ENCODE measurements around the gene ABCC6.

GRCh38 chr16:16113076-16113475 lies 110.2 kb downstream of the ABCC6 start:
- TF ChIP-seq GABPA (IDR thresholded peaks at IDR 0.05 in 1 of 2, conservative IDR thresholded peaks at IDR 0.05 in 1 of 2) = no peak
- TF ChIP-seq EGR1 (IDR thresholded peaks at IDR 0.05; ENCODE audit: low read depth in 2 of 2) = no peak
- no peak for TF ChIP-seq CTCF (IDR thresholded peaks at IDR 0.05; ENCODE audit: low read depth, low read length, missing input control)
- no peak for TF ChIP-seq REST (IDR thresholded peaks at IDR 0.05)
- TF ChIP-seq HNF4A (conservative IDR thresholded peaks at IDR 0.05) = no peak
- no peak for TF ChIP-seq RAD21 (IDR thresholded peaks at IDR 0.05)
- TF ChIP-seq MAX (IDR thresholded peaks at IDR 0.05) = no peak
- no peak for TF ChIP-seq HNF4G (IDR thresholded peaks at IDR 0.05)
- no peak for TF ChIP-seq YY1 (IDR thresholded peaks at IDR 0.05)
- TF ChIP-seq JUND (IDR thresholded peaks at IDR 0.05) = no peak
